Measurements from ENCODE around the gene CD81.

The CD81 gene

GRCh38 chr11:2443881-2444820 is 67.0 kb downstream of the CD81 start, which contains the start of gene TRPM5:
TSS of gene TRPM5 (minus strand) at chr11:2444514. CDS start at chr11:2423036, 21,478 bp downstream.
- H3K4me3 ChIP-seq, result peak within 1 kb of the TSS; percentile 31 to 37
- H3K27ac ChIP-seq, result no peak within 1 kb of the TSS
- no peak for TF ChIP-seq CTCF (IDR thresholded peaks at IDR 0.05)
- no peaks in the 10 kb centered on the region for H3K9me3 ChIP-seq
- peaks cover 0 to 82% of the 10 kb centered on the region in 2 donors for H3K27me3 ChIP-seq
- peaks cover 0 to 22% (median 7%) of the 10 kb centered on the region in 4 donors for H3K4me1 ChIP-seq
- intact Hi-C loops (cut with DNase I; ENCODE audit: low total_unique reads), result no loop called here
- peak in 1 of 2 donors; percentile 63 for DNase-seq
- no peaks in the 10 kb centered on the region for H3K36me3 ChIP-seq

- TF ChIP-seq CTCF (IDR thresholded peaks at IDR 0.05), result no peak
- Histone ChIP-seq H3K27ac (no peak within 1 kb of the TSS), H3K4me3 (peak within 1 kb of the TSS; percentile 31 to 37), H3K27me3 (peaks cover 0 to 88% of the 10 kb centered on the region in 2 donors), H3K4me1 (peaks cover 0 to 22% (median 7%) of the 10 kb centered on the region in 4 donors), H3K9me3 (no peaks in the 10 kb centered on the region), H3K36me3 (no peaks in the 10 kb centered on the region)
- intact Hi-C loops (cut with DNase I; ENCODE audit: low total_unique reads), result no loop called here
- DNase-seq, result peak in 1 of 2 donors; percentile 61
Measured at GRCh38 chr11:2444821-2445745, 68.0 kb downstream of the CD81 start, which contains the start of gene KCNQ1. TSS of gene KCNQ1 (plus strand) at chr11:2445008. CDS start at chr11:2445099, 91 bp downstream.

- intact Hi-C loops (cut with DNase I; ENCODE audit: low total_unique reads), result no loop called here
- DNase-seq, result no peak
- no peak for TF ChIP-seq CTCF (IDR thresholded peaks at IDR 0.05)
- H3K4me3 ChIP-seq, result peak overlapping the region; percentile 31 to 37
- H3K9me3 ChIP-seq, result no peaks in the 10 kb centered on the region
- no peaks in the 10 kb centered on the region for H3K36me3 ChIP-seq
- no peak overlapping the region for H3K27ac ChIP-seq
- peaks cover 0 to 22% (median 7%) of the 10 kb centered on the region in 4 donors for H3K4me1 ChIP-seq
- H3K27me3 ChIP-seq, result peaks cover 0 to 86% of the 10 kb centered on the region in 2 donors
Measured at GRCh38 chr11:2445746-2446551, 68.8 kb downstream of the CD81 start.

GRCh38 chr11:2446590-2447252 is 69.6 kb downstream of the CD81 start:
- H3K27ac ChIP-seq, result no peak overlapping the region
- TF ChIP-seq CTCF (IDR thresholded peaks at IDR 0.05), result no peak
- intact Hi-C loops (cut with DNase I; ENCODE audit: low total_unique reads), result no loop called here

More at GRCh38 chr11:2446590-2447252, 69.6 kb downstream of the CD81 start:
- Histone ChIP-seq H3K4me1 (peaks cover 0 to 22% (median 7%) of the 10 kb centered on the region in 4 donors), H3K27me3 (peaks cover 0 to 88% of the 10 kb centered on the region in 2 donors), H3K9me3 (no peaks in the 10 kb centered on the region), H3K4me3 (no peak overlapping the region), H3K36me3 (no peaks in the 10 kb centered on the region)
- peak in 1 of 2 donors; percentile 48 for DNase-seq
